ENCODE measurements around the gene EXD2. TPM values are rescaled to one million over a fixed set of nuclear protein-coding genes. Genes with fewer than 3 reads are reported as not detected.

The EXD2 gene
- total and polyA plus RNA-seq, 2 of the 13 experiments (the other 11 are each of a cell fraction or from before 2014, with no cell fraction given) = 9.5 to 15.1 TPM

- peak; percentile 91 for TF ChIP-seq ZHX2 (IDR thresholded peaks at IDR 0.05; ENCODE audit: low read depth)
- no peak for TF ChIP-seq ZHX2 (CRISPR knock-in tag; IDR thresholded peaks at IDR 0.05; ENCODE audit: borderline replicate concordance)
- no peak for TF ChIP-seq GZF1 (CRISPR knock-in tag; IDR thresholded peaks at IDR 0.05)
- TF ChIP-seq MAFG (CRISPR knock-in tag; IDR thresholded peaks at IDR 0.05) = no peak
- 0 out of 2 replicates have a peak, but pooled peaks have one; percentile 45 for TF ChIP-seq ZBTB33 (CRISPR knock-in tag; IDR thresholded peaks at IDR 0.05)
- TF ChIP-seq SP140L (CRISPR knock-in tag; IDR thresholded peaks at IDR 0.05; ENCODE audit: borderline replicate concordance) = no peak
- peak; percentile 74 for TF ChIP-seq ZNF501 (CRISPR knock-in tag; IDR thresholded peaks at IDR 0.05)
- TF ChIP-seq ZNF616 (CRISPR knock-in tag; IDR thresholded peaks at IDR 0.05; ENCODE audit: low read depth) = peak; percentile 62; the same call in 1 of the 2 replicates
- TF ChIP-seq ZNF607 (CRISPR knock-in tag; IDR thresholded peaks at IDR 0.05; ENCODE audit: borderline replicate concordance) = 0 out of 2 replicates have a peak, but pooled peaks have one; percentile 52
- peak; percentile 67; the same call in 1 of the 2 replicates for TF ChIP-seq ZBED4 (CRISPR knock-in tag; IDR thresholded peaks at IDR 0.05; ENCODE audit: borderline replicate concordance)
- no peak for TF ChIP-seq JARID2 (CRISPR knock-in tag; IDR thresholded peaks at IDR 0.05; ENCODE audit: insufficient replicate concordance)
- TF ChIP-seq RORA (CRISPR knock-in tag; IDR thresholded peaks at IDR 0.05) = no peak
- no peak for TF ChIP-seq CSRNP1 (CRISPR knock-in tag; IDR thresholded peaks at IDR 0.05)
Observed at GRCh38 chr14:69191340-69192111, at the start of gene EXD2 (continued).

All from HepG2 (cell line).